Measurements from ENCODE around the gene MAP1B.
A peak's percentile ranks its signal among the peaks of the same experiment; 100 is the strongest.
"Not testable (repeated sequence)": the region's sequence is repeated elsewhere in the genome, so short reads cannot be mapped to it uniquely, and the experiment has no call there.

MAP1B gene

DNA sequence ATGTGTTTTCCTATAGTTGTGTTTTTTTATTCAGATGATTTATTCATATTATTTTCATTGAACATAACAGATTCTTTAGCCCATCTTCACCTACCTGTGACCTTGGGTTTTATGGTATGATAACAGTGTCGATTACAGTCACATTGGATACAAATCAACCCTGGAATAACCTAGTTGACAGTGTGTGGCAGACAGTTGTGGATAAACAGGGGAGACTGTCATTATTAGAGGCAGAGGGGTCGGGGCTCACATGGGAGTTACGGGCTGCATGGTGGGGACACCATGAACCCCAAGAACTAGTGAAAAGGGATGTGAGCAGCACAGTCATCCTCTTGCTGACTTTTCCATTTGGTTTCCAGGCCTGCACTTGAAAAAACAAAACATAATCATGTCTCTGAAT lies 29.9 kb upstream of the MAP1B start:
- TF ChIP-seq, protein P1, sequence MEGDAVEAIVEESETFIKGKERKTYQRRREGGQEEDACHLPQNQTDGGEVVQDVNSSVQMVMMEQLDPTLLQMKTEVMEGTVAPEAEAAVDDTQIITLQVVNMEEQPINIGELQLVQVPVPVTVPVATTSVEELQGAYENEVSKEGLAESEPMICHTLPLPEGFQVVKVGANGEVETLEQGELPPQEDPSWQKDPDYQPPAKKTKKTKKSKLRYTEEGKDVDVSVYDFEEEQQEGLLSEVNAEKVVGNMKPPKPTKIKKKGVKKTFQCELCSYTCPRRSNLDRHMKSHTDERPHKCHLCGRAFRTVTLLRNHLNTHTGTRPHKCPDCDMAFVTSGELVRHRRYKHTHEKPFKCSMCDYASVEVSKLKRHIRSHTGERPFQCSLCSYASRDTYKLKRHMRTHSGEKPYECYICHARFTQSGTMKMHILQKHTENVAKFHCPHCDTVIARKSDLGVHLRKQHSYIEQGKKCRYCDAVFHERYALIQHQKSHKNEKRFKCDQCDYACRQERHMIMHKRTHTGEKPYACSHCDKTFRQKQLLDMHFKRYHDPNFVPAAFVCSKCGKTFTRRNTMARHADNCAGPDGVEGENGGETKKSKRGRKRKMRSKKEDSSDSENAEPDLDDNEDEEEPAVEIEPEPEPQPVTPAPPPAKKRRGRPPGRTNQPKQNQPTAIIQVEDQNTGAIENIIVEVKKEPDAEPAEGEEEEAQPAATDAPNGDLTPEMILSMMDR (IDR thresholded peaks at IDR 0.05; ENCODE audit: control insufficient read depth, extremely low read depth, insufficient read depth) = no peak
- no peak overlapping the region for H3K4me3 ChIP-seq (ENCODE audit: low read depth, low read length)
- DNase-seq (ENCODE audit: low read depth) = no peak

DNA sequence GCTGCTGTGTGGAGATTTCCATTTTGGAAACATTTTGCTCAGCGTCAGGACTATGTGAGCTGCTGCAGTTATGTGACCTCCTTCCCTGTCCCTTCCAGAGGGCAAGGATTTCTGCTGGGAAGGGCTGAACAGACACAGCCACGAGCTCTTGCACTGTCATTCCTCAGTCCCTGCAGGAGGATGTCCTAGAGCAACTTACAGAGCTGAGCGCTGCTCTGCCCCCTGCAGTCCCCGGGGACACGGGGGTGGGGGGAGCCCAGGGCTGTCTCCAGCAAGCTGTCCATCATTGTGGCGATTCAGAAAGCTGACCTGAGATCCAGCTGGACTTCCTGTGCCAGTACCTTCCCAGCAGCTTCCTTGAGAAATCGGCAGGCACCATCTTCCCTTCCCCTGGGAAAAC lies 28.0 kb upstream of the MAP1B start:
- no peak overlapping the region for H3K4me3 ChIP-seq (ENCODE audit: low read depth, low read length)
- TF ChIP-seq, protein P1 (IDR thresholded peaks at IDR 0.05; ENCODE audit: control insufficient read depth, extremely low read depth, insufficient read depth) = no peak
- no peak for DNase-seq (ENCODE audit: low read depth)

DNA sequence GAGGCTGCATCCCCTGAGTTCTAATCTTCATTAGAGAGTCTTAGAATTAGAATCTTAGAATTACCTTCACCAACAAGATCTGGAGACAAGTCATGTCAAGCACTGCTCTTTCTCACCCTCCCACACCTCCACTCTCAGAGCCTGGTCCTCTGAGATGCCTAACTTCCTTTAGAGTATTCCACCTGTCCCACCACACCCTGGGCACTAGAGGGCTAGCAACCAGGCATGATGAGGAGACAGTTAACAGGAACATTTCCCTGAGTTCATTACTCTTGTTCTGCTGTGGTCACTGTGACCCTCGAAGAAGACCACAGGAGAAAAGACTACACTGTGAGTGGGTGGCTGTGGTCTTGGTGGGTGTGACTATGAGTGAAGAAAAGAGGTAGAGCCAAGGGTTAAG lies 25.2 kb upstream of the MAP1B start:
- H3K4me3 ChIP-seq (ENCODE audit: low read depth, low read length) = no peak overlapping the region
- no peak for DNase-seq (ENCODE audit: low read depth)
- TF ChIP-seq, protein P1 (IDR thresholded peaks at IDR 0.05; ENCODE audit: control insufficient read depth, extremely low read depth, insufficient read depth) = peak; percentile 15; the same call in 1 of the 2 replicates

DNA sequence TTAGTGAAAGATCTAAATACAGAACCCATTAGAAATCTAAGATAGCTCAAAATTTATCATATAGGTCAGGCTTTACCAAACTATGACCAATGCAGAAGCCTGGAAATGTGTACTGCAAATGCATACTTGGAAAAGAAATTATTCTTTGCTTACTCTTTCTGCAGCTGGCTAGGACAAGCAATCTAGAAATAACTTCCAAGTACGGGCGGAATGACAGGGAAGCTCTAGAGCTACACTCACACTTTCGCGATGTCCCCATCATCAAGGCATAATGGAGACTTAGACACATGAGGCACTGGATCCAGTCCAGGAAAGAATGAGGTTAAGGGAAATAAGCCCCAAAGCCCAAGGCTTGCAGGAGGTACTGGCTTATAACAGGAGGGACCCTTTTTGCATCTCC lies 22.4 kb upstream of the MAP1B start:
- no peak overlapping the region for H3K4me3 ChIP-seq (ENCODE audit: low read depth, low read length)
- no peak for DNase-seq (ENCODE audit: low read depth)
- TF ChIP-seq, protein P1 (IDR thresholded peaks at IDR 0.05; ENCODE audit: control insufficient read depth, extremely low read depth, insufficient read depth) = no peak

DNA sequence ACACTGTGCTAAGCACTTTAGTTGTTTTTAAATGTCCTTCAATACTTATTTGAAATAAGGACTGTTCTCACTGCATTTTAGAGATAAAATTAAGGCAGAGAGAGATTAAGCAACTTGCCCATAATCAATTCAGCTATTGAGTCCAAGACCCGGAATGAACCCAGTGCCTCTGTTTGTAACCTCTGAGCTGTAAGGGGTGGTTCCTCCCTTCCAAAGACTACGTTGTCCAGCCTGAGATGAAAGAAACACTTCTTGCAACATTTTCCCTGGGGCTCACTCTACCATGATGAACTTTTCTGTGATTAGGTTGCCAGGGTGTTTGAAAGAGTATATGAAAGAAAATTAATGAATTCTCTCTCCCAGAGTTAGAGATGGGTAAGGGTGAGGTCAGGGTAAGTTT lies 22.0 kb upstream of the MAP1B start:
- DNase-seq (ENCODE audit: low read depth) = no peak
- TF ChIP-seq, protein P1 (IDR thresholded peaks at IDR 0.05; ENCODE audit: control insufficient read depth, extremely low read depth, insufficient read depth) = no peak
- no peak overlapping the region for H3K4me3 ChIP-seq (ENCODE audit: low read depth, low read length)

DNA sequence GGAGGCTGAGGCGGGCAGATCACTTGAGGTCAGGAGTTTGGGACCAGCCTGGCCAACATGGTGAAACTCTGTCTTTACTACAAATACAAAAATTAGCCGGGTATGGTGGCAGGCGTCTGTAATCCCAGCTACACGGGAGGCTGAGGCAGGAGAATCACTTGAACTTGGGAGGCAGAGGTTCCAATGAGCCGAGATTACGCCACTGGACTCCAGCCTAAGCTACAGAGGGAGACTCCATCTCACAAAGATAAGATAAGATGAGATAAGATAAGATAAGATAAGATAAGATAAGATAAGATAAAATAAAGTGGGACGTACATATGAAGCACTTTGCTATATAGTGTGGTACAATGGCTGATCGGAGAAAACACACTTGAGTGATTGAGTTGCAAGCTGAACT lies 17.6 kb upstream of the MAP1B start:
- not testable (repeated sequence) for H3K4me3 ChIP-seq (ENCODE audit: low read depth, low read length); DNase-seq (ENCODE audit: low read depth)

DNA sequence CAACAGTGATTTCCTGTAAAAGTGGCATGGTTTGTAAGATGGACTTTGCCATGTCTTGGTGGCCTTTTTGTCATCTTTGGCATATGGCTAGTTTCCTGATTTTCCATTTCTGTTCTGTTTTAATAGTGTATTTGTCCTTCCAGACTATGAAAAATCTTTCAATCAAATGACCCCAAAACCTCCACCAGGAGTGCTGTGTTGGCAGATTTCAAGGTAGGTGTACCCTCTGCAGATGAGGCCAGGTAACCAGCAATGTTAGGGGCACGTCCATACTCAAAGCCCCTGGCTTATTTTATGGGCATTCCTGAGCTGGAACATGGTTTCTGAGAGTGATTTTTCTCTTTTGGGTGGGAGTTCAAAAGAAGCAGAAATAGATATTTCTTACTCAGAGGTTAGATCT lies 15.2 kb upstream of the MAP1B start:
- TF ChIP-seq, protein P1 (IDR thresholded peaks at IDR 0.05; ENCODE audit: control insufficient read depth, extremely low read depth, insufficient read depth) = no peak
- no peak overlapping the region for H3K4me3 ChIP-seq (ENCODE audit: low read depth, low read length)
- DNase-seq (ENCODE audit: low read depth) = no peak
